Neural progenitor cell (in vitro differentiated cells): Measurements from ENCODE around the gene MMP3.

Experiments
- CTCF ChIP-seq: fragments of 200-600 bp; sonication (generic); IDR thresholded peaks from 2 replicates; pipeline ENCODE4 v1.5.1; 2017; ENCODE audit warnings: antibody characterized with exemption, mild to moderate bottlenecking
- EZH2 ChIP-seq: fragments of 200-600 bp; sonication (generic); IDR thresholded peaks from 2 replicates; pipeline ENCODE4 v1.6.1; 2017; ENCODE audit warnings: antibody characterized with exemption, mild to moderate bottlenecking, moderate library complexity
- EZH2phosphoT487 ChIP-seq: fragments of 200-600 bp; sonication (generic); IDR thresholded peaks from 2 replicates; pipeline ENCODE4 v1.6.1; 2017; ENCODE audit warnings: antibody characterized with exemption

GRCh38 chr11:102824556-102824955 lies 18.9 kb downstream of the MMP3 start:
- TF ChIP-seq CTCF (no peak), EZH2 (no peak), EZH2phosphoT487 (no peak)
